Tibial nerve (tissue), 4 donors: Measurements from ENCODE around the gene SMAD9.

ENCODE experiments used
- CTCF ChIP-seq, 5 experiments: fragments of 200-600 bp in 3 of 5; fragments of 450-650 bp in 2 of 5; sonication (generic) in 3 of 5; IDR thresholded peaks; one replicate each; pipeline ENCODE4 v1.5.1; 2016 to 2019; ENCODE audit warnings: antibody characterized with exemption in 5 of 5, mild to moderate bottlenecking in 3 of 5, moderate library complexity in 2 of 5
- EP300 ChIP-seq, 2 donors: sonication (generic); formaldehyde crosslinking; IDR thresholded peaks; one replicate each; pipeline ENCODE4 v1.6.1; 2017; ENCODE audit warnings: antibody characterized with exemption in 2 of 2, mild to moderate bottlenecking in 1 of 2

- no peak for TF ChIP-seq CTCF (IDR thresholded peaks at IDR 0.05)
- TF ChIP-seq EP300 (IDR thresholded peaks at IDR 0.05): no peak
Measured at GRCh38 chr13:36882829-36883390, 37.1 kb downstream of the SMAD9 start.
